GM18951 (cell line): ENCODE measurements around the gene SRSF1.
"Not testable (repeated sequence)": the region's sequence is repeated elsewhere in the genome, so short reads cannot be mapped to it uniquely, and the experiment has no call there.

Experiments used
- POLR2A ChIP-seq: IDR thresholded peaks from 4 replicates; pipeline ENCODE4 v1.6.1; 2011; ENCODE audit warnings: mild to moderate bottlenecking; ENCODE audit not compliant: insufficient read length, insufficient read depth; ENCODE audit errors: extremely low read depth
- in situ Hi-C: fragments of 300-500 bp; cut with MboI; formaldehyde crosslinking; loops from one replicate; pipeline ENCODE4 v1.12.0; 2022; ENCODE audit warnings: low sequenced_read_pairs, mixed read lengths, inconsistent platforms; ENCODE audit not compliant: unreplicated experiment

Gene SRSF1

DNA sequence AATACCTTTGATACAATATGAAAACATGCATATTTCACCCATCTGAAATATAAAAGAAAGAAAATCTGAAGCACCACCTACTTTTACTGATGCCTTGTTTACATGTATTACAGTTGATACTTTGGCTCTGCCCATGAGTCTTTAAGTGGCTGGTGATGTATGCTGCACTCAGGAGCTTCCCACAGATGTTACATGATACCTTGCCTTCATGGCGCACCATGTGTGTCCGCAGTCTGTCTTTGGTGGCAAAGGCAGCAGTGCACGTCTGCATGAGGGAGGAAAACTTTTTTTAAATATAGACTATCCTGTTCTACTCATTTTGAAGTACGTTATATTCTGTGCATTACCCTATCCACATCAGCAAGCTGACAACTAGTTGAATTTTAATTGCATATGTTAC is 26.5 kb downstream of the SRSF1 start:
- no peak for TF ChIP-seq POLR2A
- in situ Hi-C loops = no loop called here

DNA sequence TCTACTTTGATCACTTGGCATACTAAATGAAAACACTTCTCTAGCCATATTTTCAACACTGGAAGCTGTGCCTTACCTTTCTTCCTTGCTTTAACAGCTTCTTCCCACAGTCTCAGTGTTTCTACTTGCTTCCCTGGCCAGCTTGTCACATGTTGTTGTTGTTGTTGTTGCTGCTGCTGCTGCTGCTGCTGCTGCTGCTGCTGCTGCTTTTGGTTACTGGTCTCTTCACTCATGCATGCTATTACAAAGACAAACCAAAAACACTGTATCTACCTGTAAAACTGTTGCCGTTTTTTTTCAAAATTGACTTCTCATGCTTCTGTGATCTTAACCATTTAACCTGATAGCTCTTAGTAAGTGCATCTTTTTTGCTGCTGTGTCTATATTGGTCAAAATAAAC is 28.0 kb downstream of the SRSF1 start:
- TF ChIP-seq POLR2A = no peak
- in situ Hi-C loops = no loop called here

DNA sequence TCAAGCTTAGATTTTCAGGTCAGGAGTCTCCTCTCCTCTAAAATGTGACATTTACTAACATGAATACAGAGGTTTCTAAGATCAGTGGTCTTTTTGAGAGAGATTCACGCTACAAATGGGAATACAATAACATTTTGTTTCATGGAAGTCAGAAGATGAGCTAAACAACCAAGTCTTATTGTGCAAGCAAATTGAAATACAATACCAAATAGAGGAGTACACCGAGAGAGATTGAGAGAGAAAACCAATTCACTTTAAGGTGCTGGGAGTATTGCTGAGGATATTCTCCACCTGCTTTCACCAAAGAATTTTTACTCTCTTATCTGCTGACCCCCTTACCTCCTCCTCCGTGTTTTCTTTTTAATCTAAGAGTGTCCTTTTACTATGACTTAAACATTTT is 30.5 kb downstream of the SRSF1 start:
- in situ Hi-C loops = no loop called here
- TF ChIP-seq POLR2A = no peak

GRCh38 chr17:57975044-57975443 is 32.0 kb downstream of the SRSF1 start:
- in situ Hi-C loops = no loop called here
- no peak for TF ChIP-seq POLR2A

DNA sequence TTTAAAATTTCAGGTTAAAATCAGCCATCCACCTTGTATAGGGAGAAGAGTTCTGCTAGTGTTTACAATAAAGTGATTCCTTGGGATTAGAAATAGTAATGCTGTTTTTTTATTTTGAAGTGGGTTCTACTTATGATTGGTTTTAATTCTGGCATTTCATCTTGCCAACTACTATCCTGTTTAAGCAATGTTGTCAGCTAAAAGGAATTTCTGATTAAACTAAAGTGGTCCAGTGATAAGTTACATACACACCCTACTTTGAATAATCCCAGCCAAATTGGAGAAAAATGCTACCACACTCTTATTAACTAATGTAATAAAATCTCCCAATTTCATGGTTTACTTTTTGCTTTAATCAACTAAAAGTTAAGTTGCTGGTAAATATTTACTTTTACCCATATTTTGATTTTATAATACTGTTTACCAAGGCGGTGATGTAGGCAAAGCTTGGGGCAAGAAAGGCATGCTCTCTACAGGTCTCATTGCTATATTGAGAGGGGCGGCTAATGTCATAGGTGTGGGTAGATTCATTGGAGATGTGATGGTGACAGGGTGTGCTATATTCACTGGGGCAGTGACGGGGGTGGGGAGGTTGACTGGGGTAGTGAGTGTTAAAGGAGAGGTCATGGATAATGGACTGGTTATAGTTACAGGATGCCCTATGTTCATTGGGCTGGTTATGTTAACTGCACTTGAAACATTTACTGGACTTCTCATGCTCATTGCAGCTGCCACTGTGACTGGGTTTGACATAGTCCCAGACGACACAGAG is 32.8 kb downstream of the SRSF1 start:
- in situ Hi-C loops = not testable (repeated sequence)

DNA sequence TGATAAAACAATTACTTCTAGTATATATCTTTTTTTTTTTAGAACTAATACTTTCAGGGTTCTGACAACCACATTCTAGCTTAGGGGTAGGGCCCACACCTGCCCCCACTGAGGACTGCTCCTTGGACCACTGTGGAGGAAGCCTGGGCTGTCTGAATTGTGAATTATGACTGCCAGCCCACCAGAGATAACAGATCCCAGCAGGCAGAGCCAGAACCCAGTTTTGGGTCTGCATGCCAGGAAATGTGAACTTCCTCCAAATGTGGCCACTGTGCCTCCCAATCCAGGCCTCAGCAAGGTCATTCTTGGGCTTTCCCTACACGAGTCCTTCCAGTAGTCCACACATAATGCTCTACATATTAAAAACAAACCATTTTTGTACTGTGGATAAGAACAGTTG is 34.9 kb downstream of the SRSF1 start:
- no peak for TF ChIP-seq POLR2A
- in situ Hi-C loops = no loop called here

GRCh38 chr17:57971572-57971971 is 35.5 kb downstream of the SRSF1 start:
- no peak for TF ChIP-seq POLR2A
- in situ Hi-C loops = no loop called here

- no peak for TF ChIP-seq POLR2A
- in situ Hi-C loops = no loop called here
Observed at GRCh38 chr17:57970710-57971109, 36.3 kb downstream of the SRSF1 start.

DNA sequence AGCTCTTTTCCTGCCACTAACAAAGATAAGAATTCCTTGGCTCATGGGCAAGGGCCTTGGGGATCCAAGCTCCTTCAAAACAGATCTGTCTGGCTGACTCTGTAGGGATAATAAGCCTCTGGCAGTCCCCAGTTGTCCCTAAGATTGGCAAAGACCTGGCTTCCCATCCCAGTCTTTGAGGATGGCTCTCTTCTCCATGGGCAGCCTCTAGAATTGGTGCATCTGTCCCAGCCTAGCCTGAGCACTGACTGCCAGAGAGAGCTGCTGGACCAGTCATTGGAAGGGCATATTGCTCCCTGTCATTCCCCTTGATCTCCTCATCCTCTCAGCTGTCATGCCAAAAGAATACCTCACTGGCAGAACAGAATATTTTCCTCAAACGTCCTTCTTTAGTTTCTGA is 38.6 kb downstream of the SRSF1 start:
- TF ChIP-seq POLR2A = no peak
- in situ Hi-C loops = no loop called here

DNA sequence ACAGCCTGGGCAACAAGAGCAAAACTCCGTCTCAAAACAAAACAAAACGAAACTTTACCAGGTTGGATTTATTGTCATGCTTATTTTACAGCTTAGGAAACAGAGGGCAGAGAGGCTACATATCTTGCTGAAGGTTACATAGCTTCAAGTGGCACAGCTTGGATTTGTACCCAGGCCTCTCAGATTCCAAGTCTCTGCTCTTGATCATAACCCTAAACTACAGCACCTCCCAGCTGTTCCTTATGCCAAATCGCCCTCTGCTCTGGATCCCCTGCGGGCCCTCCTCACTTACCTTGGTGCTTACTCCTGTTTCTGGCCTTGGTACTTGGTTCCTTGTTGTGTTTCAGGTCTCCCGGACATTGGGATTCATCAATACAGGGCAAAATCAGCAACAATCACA is 40.2 kb downstream of the SRSF1 start:
- in situ Hi-C loops = no loop called here
- TF ChIP-seq POLR2A = no peak

- in situ Hi-C loops = no loop called here
- no peak for TF ChIP-seq POLR2A
Observed at GRCh38 chr17:57966246-57966645, 40.8 kb downstream of the SRSF1 start.

DNA sequence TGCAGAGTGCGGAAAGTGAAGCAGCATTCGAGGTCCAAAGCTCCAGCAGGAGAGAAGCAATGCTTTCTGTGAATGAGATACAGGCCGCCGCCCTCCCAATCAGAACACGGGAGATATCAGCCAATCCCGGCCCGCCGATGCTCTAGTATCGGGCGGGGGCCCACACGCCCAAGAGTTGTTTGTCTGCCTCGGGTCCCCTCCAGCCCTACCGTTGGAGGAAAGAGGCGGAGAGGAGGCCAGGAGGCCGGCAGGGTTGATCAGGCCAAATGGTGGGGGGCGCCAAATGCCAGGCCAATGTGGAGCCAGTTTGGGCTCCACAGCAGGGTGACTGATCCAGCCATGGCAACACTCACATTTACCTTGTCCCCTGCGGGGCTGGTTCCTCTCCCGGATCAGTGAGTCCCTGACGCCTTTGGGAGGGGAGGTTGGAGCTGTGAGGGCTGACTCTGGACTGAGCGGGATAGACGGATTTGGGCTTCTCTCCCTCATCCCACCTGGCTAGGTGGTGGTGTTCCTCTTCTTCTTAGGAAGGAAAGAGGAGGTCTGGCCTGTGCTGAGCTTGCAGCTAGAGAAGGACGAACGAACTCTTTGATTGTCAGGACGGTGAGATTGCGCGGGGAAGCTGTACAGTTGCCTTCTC is 41.4 kb downstream of the SRSF1 start:
- in situ Hi-C loops = no loop called here
- no peak for TF ChIP-seq POLR2A

DNA sequence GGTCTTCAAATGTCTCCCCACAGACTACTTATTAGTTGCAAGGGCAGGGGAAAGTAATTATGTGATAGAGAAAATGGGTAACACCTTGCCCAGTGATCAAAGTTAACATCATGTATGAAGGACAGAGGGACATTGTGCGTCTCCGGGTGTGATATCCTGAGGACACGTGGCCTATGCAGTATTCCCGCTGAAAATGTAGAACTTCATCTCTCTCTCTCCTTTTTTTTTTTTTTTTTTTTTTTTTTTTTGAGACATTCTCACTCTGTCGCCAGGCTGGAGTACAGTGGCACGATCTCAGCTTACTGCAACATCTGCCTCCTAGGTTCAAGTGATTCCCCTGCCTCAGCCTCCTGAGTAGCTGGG is 43.9 kb downstream of the SRSF1 start:
- in situ Hi-C loops = no loop called here
- TF ChIP-seq POLR2A = no peak
